ENCODE results near the gene SELENOP. TPM values are rescaled to one million over a fixed set of nuclear protein-coding genes. Genes with fewer than 3 reads are reported as not detected.

SELENOP gene
- total and polyA plus RNA-seq, 2 of the 8 experiments (the other 6 are each of a cell fraction or from before 2014, with no cell fraction given): 5.5 to 19.4 TPM

- CTCF ChIA-PET (ENCODE audit: partially characterized antibody): interaction anchor here (0.7 to 1.8 kb wide), 27 partner anchors 9 to 914 kb away, joined by 3 to 13 read pairs (median 4); partner anchors contain the start of genes CCDC152 and GHR
- Histone ChIP-seq H4K8ac (ENCODE audit: extremely low read depth, insufficient read depth, low read length) (no peak overlapping the region), H2BK20ac (ENCODE audit: low read length) (no peak overlapping the region), H2AK5ac (ENCODE audit: low read depth, low read length) (no peak overlapping the region), H3K36me3 (ENCODE audit: control insufficient read depth in 2 of 4, insufficient read depth in 4 of 4, low read length in 3 of 4) (0 out of 8 replicates have a peak, but pooled peaks cover 0 to under 1% (median 0%) of the 10 kb centered on the region in 4 experiments), H3K9me3 (ENCODE audit: insufficient read depth in 2 of 2, low read depth in 1 of 2, low read length in 1 of 2) (no peaks in the 10 kb centered on the region), H3K27ac (ENCODE audit: low read depth, low read length) (no peak overlapping the region), H2BK12ac (ENCODE audit: low read depth, low read length) (no peak overlapping the region), H2BK15ac (ENCODE audit: low read length) (no peak overlapping the region), H4K5ac (ENCODE audit: insufficient read length, low read depth, low read length) (no peak overlapping the region), H4K91ac (replicated peaks; ENCODE audit: insufficient read length, low read length) (no peak overlapping the region), H2BK5ac (ENCODE audit: low read depth, low read length) (no peak overlapping the region), H3K14ac (ENCODE audit: insufficient read length) (no peak overlapping the region), H3K23ac (ENCODE audit: insufficient read length) (no peak overlapping the region), H3K56ac (replicated peaks; ENCODE audit: insufficient read length, low read depth, low read length) (no peak overlapping the region), H3K18ac (ENCODE audit: extremely low read depth, low read length) (no peak overlapping the region), H3K4ac (replicated peaks; ENCODE audit: insufficient read length, low read depth, low read length) (no peak overlapping the region), H3K23me2 (ENCODE audit: low read depth, low read length) (no peaks in the 10 kb centered on the region), H4K20me1 (replicated peaks in 1 of 2; ENCODE audit: control insufficient read depth in 1 of 2, insufficient read depth in 2 of 2, low read length in 2 of 2) (no peaks in the 10 kb centered on the region), H3K79me1 (ENCODE audit: low read depth, low read length) (no peaks in the 10 kb centered on the region), H3K9ac (replicated peaks in 1 of 4; ENCODE audit: extremely low read depth in 1 of 4, low read depth in 3 of 4, low read length in 3 of 4) (no peak overlapping the region), H3K4me1 (replicated peaks in 1 of 4; ENCODE audit: control insufficient read depth in 3 of 4, insufficient read depth in 4 of 4, low read length in 3 of 4) (no peaks in the 10 kb centered on the region), H3K27me3 (replicated peaks in 1 of 4; ENCODE audit: control insufficient read depth in 3 of 4, extremely low read depth in 1 of 4, insufficient read depth in 3 of 4, low read length in 3 of 4) (no peaks in the 10 kb centered on the region), H2BK120ac (replicated peaks; ENCODE audit: low read depth, low read length) (no peak overlapping the region), H3K79me2 (ENCODE audit: control insufficient read depth in 1 of 2, insufficient read depth in 2 of 2, low read length in 2 of 2) (no peaks in the 10 kb centered on the region), H3K4me2 (ENCODE audit: insufficient read depth in 1 of 2, low read depth in 2 of 2, low read length in 2 of 2) (no peak overlapping the region), H2AFZ (ENCODE audit: low read length) (no peak overlapping the region), H3K4me3 (ENCODE audit: extremely low read depth in 1 of 4, insufficient read depth in 2 of 4, low read depth in 3 of 4, low read length in 4 of 4) (no peak overlapping the region)
- FAIRE-seq (no peak), DNase-seq (ENCODE audit: low read depth in 1 of 2, low spot score in 2 of 2) (no peak)
- POLR2A ChIA-PET (ENCODE audit: partially characterized antibody): no interaction called here
- WGBS, 2 experiments (ENCODE audit: extremely low coverage in 1 of 2, insufficient coverage in 1 of 2, insufficient read length in 1 of 2, insufficient replicate concordance in 2 of 2, low coverage in 1 of 2, low lambda C conversion rate in 2 of 2, missing lambda C conversion rate in 1 of 2): 76% methylated on average over 1 of the region's 1 CpG; no CpG with 5 or more reads in 1 of the 2 experiments
- TF ChIP-seq TEAD4 (IDR thresholded peaks at IDR 0.05; ENCODE audit: low read depth, low read length) (no peak), SAP30 (IDR thresholded peaks at IDR 0.05; ENCODE audit: insufficient read depth, insufficient replicate concordance, low read length) (no peak), MAFK (IDR thresholded peaks at IDR 0.05; ENCODE audit: low read depth, low read length) (no peak), RAD21 (IDR thresholded peaks at IDR 0.05 in 1 of 2, conservative IDR thresholded peaks at IDR 0.05 in 1 of 2; ENCODE audit: low read depth in 2 of 2, low read length in 2 of 2) (no peak), HDAC6 (IDR thresholded peaks at IDR 0.05; ENCODE audit: low read depth, low read length) (no peak), ATF2 (IDR thresholded peaks at IDR 0.05; ENCODE audit: low read length) (no peak)
- TF ChIP-seq, protein P1, sequence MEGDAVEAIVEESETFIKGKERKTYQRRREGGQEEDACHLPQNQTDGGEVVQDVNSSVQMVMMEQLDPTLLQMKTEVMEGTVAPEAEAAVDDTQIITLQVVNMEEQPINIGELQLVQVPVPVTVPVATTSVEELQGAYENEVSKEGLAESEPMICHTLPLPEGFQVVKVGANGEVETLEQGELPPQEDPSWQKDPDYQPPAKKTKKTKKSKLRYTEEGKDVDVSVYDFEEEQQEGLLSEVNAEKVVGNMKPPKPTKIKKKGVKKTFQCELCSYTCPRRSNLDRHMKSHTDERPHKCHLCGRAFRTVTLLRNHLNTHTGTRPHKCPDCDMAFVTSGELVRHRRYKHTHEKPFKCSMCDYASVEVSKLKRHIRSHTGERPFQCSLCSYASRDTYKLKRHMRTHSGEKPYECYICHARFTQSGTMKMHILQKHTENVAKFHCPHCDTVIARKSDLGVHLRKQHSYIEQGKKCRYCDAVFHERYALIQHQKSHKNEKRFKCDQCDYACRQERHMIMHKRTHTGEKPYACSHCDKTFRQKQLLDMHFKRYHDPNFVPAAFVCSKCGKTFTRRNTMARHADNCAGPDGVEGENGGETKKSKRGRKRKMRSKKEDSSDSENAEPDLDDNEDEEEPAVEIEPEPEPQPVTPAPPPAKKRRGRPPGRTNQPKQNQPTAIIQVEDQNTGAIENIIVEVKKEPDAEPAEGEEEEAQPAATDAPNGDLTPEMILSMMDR (IDR thresholded peaks at IDR 0.05; ENCODE audit: control extremely low read depth in 1 of 3, insufficient read depth in 1 of 3, low read depth in 1 of 3, low read length in 3 of 3): no peak
These were observed 43.6 kb downstream of the SELENOP start for GRCh38 chr5:42768106-42768504.
